Activated CD8-positive, alpha-beta memory T cell treated with anti-CD3 and anti-CD28 coated beads, Interleukin-2, amount 50 U/mL, for 48 hours (primary cell): Measurements from ENCODE around the gene GON7.
"Not testable (repeated sequence)": the region's sequence is repeated elsewhere in the genome, so short reads cannot be mapped to it uniquely, and the experiment has no call there.

Experiments
- DNase-seq: peaks from one replicate; pipeline ENCODE4 v3.0.0-alpha.2; 2020

GON7 gene

GRCh38 chr14:93206793-93207467 lies at the start of gene GON7, which contains the start of gene UBR7:
TSS of gene GON7 (minus strand) at chr14:93207065. CDS start at chr14:93207037, 28 bp downstream.
TSS of gene UBR7 (plus strand) at chr14:93207256. CDS start at chr14:93207292, 36 bp downstream.
- DNase-seq = peak; percentile 91

- no peak for DNase-seq
Measured at GRCh38 chr14:93249128-93249831, 42.4 kb upstream of the GON7 start.

- DNase-seq = no peak
Measured at GRCh38 chr14:93246534-93246933, 39.7 kb upstream of the GON7 start.

GRCh38 chr14:93245764-93246420 lies 39.0 kb upstream of the GON7 start:
- no peak for DNase-seq

GRCh38 chr14:93240678-93241000 lies 33.8 kb upstream of the GON7 start:
- DNase-seq = no peak

GRCh38 chr14:93239869-93240677 lies 33.2 kb upstream of the GON7 start:
- no peak for DNase-seq

- DNase-seq = no peak
Measured at GRCh38 chr14:93234798-93235197, 27.9 kb upstream of the GON7 start.

GRCh38 chr14:93233078-93233477 lies 26.2 kb upstream of the GON7 start:
- not testable (repeated sequence) for DNase-seq

- DNase-seq = no peak
Measured at GRCh38 chr14:93232159-93232558, 25.3 kb upstream of the GON7 start.

GRCh38 chr14:93231129-93231979 lies 24.5 kb upstream of the GON7 start:
- no peak for DNase-seq

- DNase-seq = no peak
Measured at GRCh38 chr14:93230539-93230938, 23.7 kb upstream of the GON7 start.

GRCh38 chr14:93228550-93228949 lies 21.7 kb upstream of the GON7 start:
- no peak for DNase-seq

GRCh38 chr14:93223565-93223964 lies 16.7 kb upstream of the GON7 start:
- DNase-seq = no peak

- DNase-seq = no peak
Measured at GRCh38 chr14:93220509-93220908, 13.6 kb upstream of the GON7 start.

- no peak for DNase-seq
Measured at GRCh38 chr14:93219103-93219726, 12.3 kb upstream of the GON7 start.

- DNase-seq = no peak
Measured at GRCh38 chr14:93214598-93214997, 7.7 kb upstream of the GON7 start.

GRCh38 chr14:93212432-93212831 lies 5.6 kb upstream of the GON7 start:
- DNase-seq = no peak

- no peak for DNase-seq
Measured at GRCh38 chr14:93207468-93208308, 823 bp upstream of the GON7 start.

- no peak for DNase-seq
Measured at GRCh38 chr14:93201155-93201704, 5.6 kb downstream of the GON7 start.

GRCh38 chr14:93200553-93200952 lies 6.3 kb downstream of the GON7 start:
- no peak for DNase-seq
